ENCODE data around the gene GPSM3. TPM values are rescaled to one million over a fixed set of nuclear protein-coding genes. Genes with fewer than 3 reads are reported as not detected.

Gene GPSM3
- total and polyA plus RNA-seq, 2 donors from 2014 or later = 6.2 to 28.1 TPM

- H3K4me3 ChIP-seq (ENCODE audit: low read length in 3 of 3) = peak overlapping the region; percentile 76 to 97 (median 95)
- no peak for TF ChIP-seq CTCF (IDR thresholded peaks at IDR 0.05; ENCODE audit: borderline replicate concordance, extremely low read depth, insufficient read depth)
- FAIRE-seq (no peak), DNase-seq (peak; percentile 95 to 98 (median 97))
- peak overlapping the region; percentile 67 to 100 (median 100) for H3K9ac ChIP-seq (ENCODE audit: low read length in 3 of 3)
- peak overlapping the region; percentile 100 for H3K27ac ChIP-seq (ENCODE audit: low read depth in 2 of 2, low read length in 2 of 2)
- intact Hi-C loops (cut with DNase I) = no loop called here
- no peaks in the 10 kb centered on the region for H3K27me3 ChIP-seq (ENCODE audit: control insufficient read depth, insufficient read depth, low read length)
- H3K36me3 ChIP-seq (ENCODE audit: control insufficient read depth in 2 of 3, insufficient read depth in 3 of 3, low read length in 3 of 3) = no peaks in the 10 kb centered on the region
- H3K9me3 ChIP-seq (ENCODE audit: control insufficient read depth in 2 of 3, insufficient read depth in 1 of 3, low read length in 3 of 3) = no peaks in the 10 kb centered on the region
- peaks cover 0 to 22% (median 16%) of the 10 kb centered on the region in 3 donors for H3K4me1 ChIP-seq (ENCODE audit: control insufficient read depth in 2 of 3, insufficient read depth in 2 of 3, low read depth in 1 of 3, low read length in 3 of 3)
These were observed 3.6 kb upstream of the GPSM3 start for GRCh38 chr6:32195902-32196681.

- H3K9me3 ChIP-seq (ENCODE audit: control insufficient read depth in 2 of 3, insufficient read depth in 1 of 3, low read length in 3 of 3) = no peaks in the 10 kb centered on the region
- H3K36me3 ChIP-seq (ENCODE audit: control insufficient read depth in 2 of 3, insufficient read depth in 3 of 3, low read length in 3 of 3) = no peaks in the 10 kb centered on the region
- H3K4me3 ChIP-seq (ENCODE audit: low read length in 3 of 3) = peak overlapping the region in 1 of 3 donors; percentile 95
- peaks cover 2 to 26% (median 19%) of the 10 kb centered on the region in 3 donors for H3K4me1 ChIP-seq (ENCODE audit: control insufficient read depth in 2 of 3, insufficient read depth in 2 of 3, low read depth in 1 of 3, low read length in 3 of 3)
- TF ChIP-seq CTCF (IDR thresholded peaks at IDR 0.05; ENCODE audit: borderline replicate concordance, extremely low read depth, insufficient read depth) = peak; percentile 2
- peak overlapping the region in 1 of 3 donors; percentile 100 for H3K9ac ChIP-seq (ENCODE audit: low read length in 3 of 3)
- peak; percentile 94 for FAIRE-seq
- no peaks in the 10 kb centered on the region for H3K27me3 ChIP-seq (ENCODE audit: control insufficient read depth, insufficient read depth, low read length)
- H3K27ac ChIP-seq (ENCODE audit: low read depth in 2 of 2, low read length in 2 of 2) = peak overlapping the region; percentile 100
- intact Hi-C loops (cut with DNase I) = no loop called here
- peak; percentile 100 for DNase-seq
These were observed 3.1 kb upstream of the GPSM3 start for GRCh38 chr6:32195652-32195901.

DNA sequence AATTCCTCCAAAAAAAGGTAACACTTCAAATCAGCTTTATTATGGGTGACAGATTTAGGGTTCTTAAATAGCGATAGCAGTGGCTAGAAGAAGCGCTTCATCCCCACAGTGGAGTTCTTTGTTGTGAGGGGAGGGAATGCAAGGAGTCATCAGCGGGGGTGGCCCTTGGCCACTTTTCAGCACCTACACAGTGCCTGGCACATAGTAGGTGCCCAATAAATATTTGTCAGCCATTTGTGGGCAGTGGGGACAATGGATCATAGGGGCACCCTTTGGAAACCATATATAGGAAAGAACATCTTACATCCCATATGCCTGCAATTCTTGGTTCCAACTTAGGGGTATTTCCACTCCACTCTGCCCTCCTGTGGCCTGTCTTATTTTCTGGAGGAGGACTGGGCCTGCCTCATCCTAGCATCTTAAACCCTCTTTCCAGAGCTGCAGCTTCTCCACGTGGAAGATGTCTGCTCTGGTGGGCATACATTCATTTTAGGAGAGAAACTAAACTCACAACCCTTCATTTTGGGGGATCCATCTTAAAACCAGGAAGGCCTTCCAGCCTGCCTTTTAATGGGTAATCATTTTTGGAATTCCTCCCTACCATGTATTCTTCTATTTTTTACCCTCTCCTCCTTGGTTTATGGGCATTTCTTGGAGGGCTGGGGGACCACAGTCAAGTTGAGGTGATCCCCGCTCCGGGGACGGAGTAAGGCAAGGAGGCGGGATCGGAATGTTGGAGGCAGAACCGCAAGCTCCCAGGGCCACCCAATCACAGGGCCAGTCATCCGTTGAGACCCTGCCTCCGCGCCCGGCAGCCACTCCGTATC lies 2.6 kb upstream of the GPSM3 start:
- FAIRE-seq (no peak), DNase-seq (peak in 4 of 5 donors; percentile 39 to 78 (median 63))
- Histone ChIP-seq H3K4me1 (ENCODE audit: control insufficient read depth in 2 of 3, insufficient read depth in 2 of 3, low read depth in 1 of 3, low read length in 3 of 3) (peaks cover 2 to 26% (median 19%) of the 10 kb centered on the region in 3 donors), H3K27me3 (ENCODE audit: control insufficient read depth, insufficient read depth, low read length) (no peaks in the 10 kb centered on the region), H3K27ac (ENCODE audit: low read depth in 2 of 2, low read length in 2 of 2) (peak overlapping the region; percentile 84 to 98), H3K36me3 (ENCODE audit: control insufficient read depth in 2 of 3, insufficient read depth in 3 of 3, low read length in 3 of 3) (no peaks in the 10 kb centered on the region), H3K9ac (ENCODE audit: low read length in 3 of 3) (peak overlapping the region; percentile 65 to 94 (median 76)), H3K9me3 (ENCODE audit: control insufficient read depth in 2 of 3, insufficient read depth in 1 of 3, low read length in 3 of 3) (no peaks in the 10 kb centered on the region), H3K4me3 (ENCODE audit: low read length in 3 of 3) (peak overlapping the region; percentile 57 to 73 (median 63))
- intact Hi-C loops (cut with DNase I) = no loop called here
- peak; percentile 46 for TF ChIP-seq CTCF (IDR thresholded peaks at IDR 0.05; ENCODE audit: borderline replicate concordance, extremely low read depth, insufficient read depth)

All from kidney (tissue), 14 donors.